GM23248 (cell line): ENCODE results near the gene SHROOM2. TPM values are rescaled to one million over a fixed set of nuclear protein-coding genes. Genes with fewer than 3 reads are reported as not detected.

Experiments
- DNase-seq: peaks from one replicate; pipeline ENCODE4 v3.0.0-alpha.2; 2015
- H2AFZ ChIP-seq: fragments of 200-600 bp; sonication (generic); 2 replicates; pipeline ENCODE4 v1.6.1; 2016; ENCODE audit warnings: antibody characterized with exemption
- H3F3A ChIP-seq: fragments of 200-600 bp; sonication (generic); 2 replicates; pipeline ENCODE4 v1.6.1; 2016; ENCODE audit warnings: mild to moderate bottlenecking, antibody characterized with exemption, mixed run types; ENCODE audit not compliant: insufficient read depth
- H3K27ac ChIP-seq: fragments of 200-600 bp; sonication (generic); 2 replicates; pipeline ENCODE4 v1.5.1; 2016; ENCODE audit warnings: mild to moderate bottlenecking
- H3K27me3 ChIP-seq: fragments of 200-600 bp; sonication (generic); replicated peaks from 2 replicates; pipeline ENCODE4 v1.6.1; 2016; ENCODE audit warnings: mild to moderate bottlenecking; ENCODE audit not compliant: insufficient read depth
- H3K36me3 ChIP-seq: fragments of 200-600 bp; sonication (generic); 2 replicates; pipeline ENCODE4 v1.6.1; 2016; ENCODE audit warnings: low read depth, mild to moderate bottlenecking
- H3K4me1 ChIP-seq: fragments of 200-600 bp; sonication (generic); 2 replicates; pipeline ENCODE4 v1.6.1; 2016; ENCODE audit warnings: mild to moderate bottlenecking; ENCODE audit not compliant: insufficient read depth
- H3K4me2 ChIP-seq: fragments of 200-600 bp; sonication (generic); one replicate; pipeline ENCODE4 v1.6.1; 2016; ENCODE audit warnings: mild to moderate bottlenecking; ENCODE audit not compliant: unreplicated experiment
- H3K4me3 ChIP-seq: fragments of 200-600 bp; sonication (generic); 2 replicates; pipeline ENCODE4 v1.5.1; 2016; ENCODE audit warnings: mild to moderate bottlenecking
- H3K79me2 ChIP-seq: fragments of 200-600 bp; sonication (generic); 2 replicates; pipeline ENCODE4 v1.6.1; 2016; ENCODE audit warnings: mild to moderate bottlenecking; ENCODE audit not compliant: insufficient read depth
- H3K9ac ChIP-seq: fragments of 200-600 bp; sonication (generic); 2 replicates; pipeline ENCODE4 v1.6.1; 2016; ENCODE audit warnings: mild to moderate bottlenecking
- H3K9me2 ChIP-seq: fragments of 200-600 bp; sonication (generic); 2 replicates; pipeline ENCODE4 v1.6.1; 2016; ENCODE audit warnings: mixed run types, mild to moderate bottlenecking, moderate library complexity; ENCODE audit not compliant: insufficient read depth
- H3K9me3 ChIP-seq: fragments of 200-600 bp; sonication (generic); one replicate; pipeline ENCODE4 v1.6.1; 2017; ENCODE audit warnings: low read depth
- H4K20me1 ChIP-seq: fragments of 200-600 bp; sonication (generic); 2 replicates; pipeline ENCODE4 v1.6.0; 2016; ENCODE audit not compliant: insufficient read depth
- EZH2 ChIP-seq: fragments of 200-600 bp; sonication (generic); IDR thresholded peaks from 2 replicates; pipeline ENCODE4 v1.6.1; 2018; ENCODE audit warnings: antibody characterized with exemption, mild to moderate bottlenecking; ENCODE audit not compliant: insufficient read depth, poor library complexity, severe bottlenecking
- EZH2phosphoT487 ChIP-seq: fragments of 200-600 bp; sonication (generic); IDR thresholded peaks from 2 replicates; pipeline ENCODE4 v1.6.1; 2018; ENCODE audit warnings: antibody characterized with exemption, moderate library complexity, mild to moderate bottlenecking, low read depth; ENCODE audit not compliant: insufficient read depth
- WGBS, 2 experiments: methylation state at CpG; one replicate each; pipeline ENCODE4 v1.1.6; 2015 to 2017; ENCODE audit warnings: low lambda C conversion rate in 2 of 2, low coverage in 1 of 2; ENCODE audit errors: missing lambda C conversion rate in 2 of 2; 5-methylcytosine and 5-hydroxymethylcytosine counted together
- in situ Hi-C: fragments of 300-500 bp; cut with MboI; formaldehyde crosslinking; loops from 2 replicates; pipeline ENCODE4 v1.15.0; 2020
- polyA plus RNA-seq: library from polyadenylated mRNA; unstranded; fragments of >200 nt; fragmentation: Nextera tagmentation; extraction: Ambion mirVana; gene quantifications from 2 replicates; pipeline ENCODE4 v1.2.1, GENCODE V29; 2016
- total RNA-seq: library from RNA; depleted of rRNA; stranded (reverse); fragments of >200 nt; shearing (Covaris generic); gene quantifications from 2 replicates; pipeline ENCODE4 v1.2.3, GENCODE V29; 2014

SHROOM2 gene
- total and polyA plus RNA-seq, 2 experiments from 2014 or later, result 0.22 to 0.63 TPM

GRCh38 chrX:9905288-9905687 is 119.1 kb downstream of the SHROOM2 start:
- TF ChIP-seq EZH2 (no peak), EZH2phosphoT487 (no peak)
- peaks cover 21% of the 10 kb centered on the region; the same call in 1 of the 2 replicates for H3K4me1 ChIP-seq
- 51 to 59% methylated on average over 11 to 17 of the region's 17 CpGs for WGBS, 2 experiments
- no peak overlapping the region for H3K4me2 ChIP-seq
- peak; percentile 33 for DNase-seq
- in situ Hi-C loops, result no loop called here
- no peak overlapping the region for H3K9ac ChIP-seq
- H3K27ac ChIP-seq, result peak overlapping the region; percentile 21; the same call in 1 of the 2 replicates
- no peaks in the 10 kb centered on the region for H4K20me1 ChIP-seq
- no peaks in the 10 kb centered on the region for H3K27me3 ChIP-seq
- H2AFZ ChIP-seq, result no peak overlapping the region
- no peaks in the 10 kb centered on the region for H3K9me2 ChIP-seq
- H3K36me3 ChIP-seq, result no peaks in the 10 kb centered on the region
- H3F3A ChIP-seq, result no peaks in the 10 kb centered on the region
- no peaks in the 10 kb centered on the region for H3K9me3 ChIP-seq
- H3K4me3 ChIP-seq, result no peak overlapping the region
- no peaks in the 10 kb centered on the region for H3K79me2 ChIP-seq

DNA sequence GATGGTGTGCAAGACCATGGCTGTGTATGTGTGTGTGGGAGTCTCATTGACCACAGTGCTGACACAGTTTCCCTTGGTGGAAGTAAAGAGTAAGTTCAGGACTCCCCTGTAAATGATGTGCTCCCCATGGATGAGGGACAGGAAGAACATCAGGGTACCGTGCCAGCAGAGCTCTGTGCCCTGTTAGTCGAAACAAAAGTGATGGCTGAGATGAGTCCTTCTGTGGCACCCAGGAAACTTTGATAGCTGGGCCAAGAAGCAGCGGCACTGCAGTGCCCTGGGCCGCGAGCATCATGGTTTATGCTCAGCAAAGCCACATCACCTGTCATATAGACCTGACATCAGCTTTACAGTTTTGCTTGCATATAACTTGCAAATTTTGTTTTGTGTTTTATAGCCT is 119.5 kb downstream of the SHROOM2 start:
- H3K4me3 ChIP-seq, result no peak overlapping the region
- peaks cover 21% of the 10 kb centered on the region; the same call in 1 of the 2 replicates for H3K4me1 ChIP-seq
- H3F3A ChIP-seq, result no peaks in the 10 kb centered on the region
- H3K27me3 ChIP-seq, result no peaks in the 10 kb centered on the region
- H3K9ac ChIP-seq, result no peak overlapping the region
- H3K9me3 ChIP-seq, result no peaks in the 10 kb centered on the region
- H3K4me2 ChIP-seq, result no peak overlapping the region
- in situ Hi-C loops, result no loop called here
- no peaks in the 10 kb centered on the region for H3K36me3 ChIP-seq
- H4K20me1 ChIP-seq, result no peaks in the 10 kb centered on the region
- 90% methylated on average over 5 of the region's 5 CpGs for WGBS, 2 experiments
- H3K9me2 ChIP-seq, result no peaks in the 10 kb centered on the region
- H2AFZ ChIP-seq, result no peak overlapping the region
- TF ChIP-seq EZH2 (no peak), EZH2phosphoT487 (no peak)
- DNase-seq, result no peak
- no peaks in the 10 kb centered on the region for H3K79me2 ChIP-seq
- peak overlapping the region; percentile 21; the same call in 1 of the 2 replicates for H3K27ac ChIP-seq

DNA sequence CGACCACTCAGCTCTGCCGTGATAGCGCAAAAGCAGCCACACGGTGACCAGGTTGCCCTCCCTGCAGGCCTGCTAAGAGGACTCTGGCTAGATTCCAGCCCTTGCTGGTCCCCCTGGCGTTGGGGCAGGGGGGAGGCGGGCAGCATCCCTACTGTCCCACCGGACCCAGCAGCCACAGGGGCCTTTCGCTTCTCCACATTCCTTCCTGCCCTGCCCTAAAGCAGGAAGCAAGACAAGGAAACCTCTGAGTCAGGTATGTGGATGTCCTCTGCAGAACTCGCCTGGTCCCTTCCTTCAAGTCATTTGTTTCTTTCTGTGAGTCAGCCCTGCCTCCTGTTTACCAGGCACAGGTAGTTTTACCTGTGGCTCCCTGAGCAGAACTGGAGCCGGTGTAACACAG is 120.7 kb downstream of the SHROOM2 start:
- Histone ChIP-seq H3K36me3 (no peaks in the 10 kb centered on the region), H3K9ac (no peak overlapping the region), H3K27ac (no peak overlapping the region), H3K4me1 (peaks cover 29% of the 10 kb centered on the region; the same call in 1 of the 2 replicates), H2AFZ (no peak overlapping the region), H3K4me3 (no peak overlapping the region), H3K9me2 (no peaks in the 10 kb centered on the region), H3K4me2 (no peak overlapping the region), H3F3A (no peaks in the 10 kb centered on the region), H3K79me2 (no peaks in the 10 kb centered on the region), H4K20me1 (no peaks in the 10 kb centered on the region), H3K9me3 (no peaks in the 10 kb centered on the region), H3K27me3 (no peaks in the 10 kb centered on the region)
- in situ Hi-C loops, result no loop called here
- DNase-seq, result no peak
- TF ChIP-seq EZH2phosphoT487, result no peak
- TF ChIP-seq EZH2, result no peak
- 82 to 87% methylated on average over 7 to 8 of the region's 10 CpGs for WGBS, 2 experiments

DNA sequence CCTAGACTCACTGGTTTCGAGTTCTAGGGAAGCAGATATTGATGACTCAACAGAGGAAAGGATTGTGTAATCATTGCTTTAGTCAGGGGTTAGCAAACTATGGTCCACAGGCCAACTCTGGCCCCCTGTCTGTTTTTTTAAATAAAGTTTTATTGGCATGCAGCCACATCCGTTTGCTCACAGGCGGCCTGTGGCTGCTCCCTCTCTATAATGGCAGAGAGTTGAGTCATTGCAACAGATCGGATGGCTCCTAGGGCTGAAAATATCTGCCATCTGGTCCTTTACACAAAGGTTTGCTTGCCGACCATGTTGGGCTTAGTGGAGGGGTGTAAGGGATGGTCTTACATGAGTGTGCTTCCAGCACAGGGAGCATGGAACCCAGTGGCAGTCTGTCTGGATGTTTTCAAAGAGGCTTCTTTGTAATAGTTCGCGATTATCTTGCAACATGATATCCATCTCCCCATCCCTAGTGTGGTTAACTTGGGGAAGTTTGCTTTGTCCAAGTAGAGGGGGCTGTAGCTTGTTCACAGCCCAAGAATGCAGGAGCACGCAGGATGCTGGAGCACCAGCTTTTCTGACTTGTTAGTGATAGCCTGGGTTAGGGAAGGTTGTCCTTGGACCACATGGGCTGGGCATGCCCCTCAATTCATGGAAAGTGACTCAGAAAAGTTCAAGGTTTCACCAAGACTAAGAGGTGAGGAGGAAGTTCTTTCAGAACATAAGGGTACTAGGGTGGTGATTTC is 121.6 kb downstream of the SHROOM2 start:
- H3K4me2 ChIP-seq, result no peak overlapping the region
- H2AFZ ChIP-seq, result no peak overlapping the region
- no peaks in the 10 kb centered on the region for H3F3A ChIP-seq
- no peaks in the 10 kb centered on the region for H3K79me2 ChIP-seq
- no peak for TF ChIP-seq EZH2phosphoT487
- TF ChIP-seq EZH2, result no peak
- in situ Hi-C loops, result no loop called here
- DNase-seq, result peak; percentile 46
- H3K4me1 ChIP-seq, result peaks cover 23% of the 10 kb centered on the region; the same call in 1 of the 2 replicates
- no peaks in the 10 kb centered on the region for H3K9me2 ChIP-seq
- H3K36me3 ChIP-seq, result no peaks in the 10 kb centered on the region
- H3K27ac ChIP-seq, result no peak overlapping the region
- no peak overlapping the region for H3K4me3 ChIP-seq
- H3K27me3 ChIP-seq, result no peaks in the 10 kb centered on the region
- H4K20me1 ChIP-seq, result no peaks in the 10 kb centered on the region
- H3K9me3 ChIP-seq, result no peaks in the 10 kb centered on the region
- 37 to 49% methylated on average over 6 to 8 of the region's 8 CpGs for WGBS, 2 experiments
- H3K9ac ChIP-seq, result no peak overlapping the region
